Thyroid gland (tissue), 4 donors: ENCODE measurements around the gene SFT2D3. TPM values are rescaled to one million over a fixed set of nuclear protein-coding genes. Genes with fewer than 3 reads are reported as not detected.

ENCODE experiments used
- DNase-seq, 2 donors: peaks; one replicate each; pipeline ENCODE4 v3.0.0-alpha.2; 2019
- H3K27ac ChIP-seq, 3 donors: fragments of 200-600 bp; sonication (generic); 1 replicate in 2 of 3; 2 replicates in 1 of 3; pipeline ENCODE4 v1.5.1; 2016 to 2019; ENCODE audit warnings: mild to moderate bottlenecking in 1 of 3, moderate library complexity in 1 of 3
- H3K27me3 ChIP-seq: fragments of 200-600 bp; sonication (generic); one replicate; pipeline ENCODE4 v1.5.1; 2019
- H3K36me3 ChIP-seq, 2 donors: fragments of 200-600 bp; sonication (generic); one replicate each; pipeline ENCODE4 v1.5.1; 2016 to 2019
- H3K4me1 ChIP-seq, 2 donors: fragments of 200-600 bp; sonication (generic); one replicate each; pipeline ENCODE4 v1.5.1; 2017 to 2019
- H3K4me3 ChIP-seq, 3 donors: fragments of 200-600 bp; sonication (generic); replicated peaks in 1 of 3; 1 replicate in 2 of 3; 2 replicates in 1 of 3; pipeline ENCODE4 v1.5.1; 2016; ENCODE audit warnings: mild to moderate bottlenecking in 1 of 3
- H3K9me3 ChIP-seq: fragments of 200-600 bp; sonication (generic); one replicate; pipeline ENCODE4 v1.5.1; 2017
- CTCF ChIP-seq, 6 experiments: fragments of 200-600 bp in 3 of 6; fragments of 450-650 bp in 3 of 6; sonication (generic) in 3 of 6; IDR thresholded peaks; one replicate each; pipeline ENCODE4 v1.5.1; 2016 to 2019; ENCODE audit warnings: antibody characterized with exemption in 6 of 6, mild to moderate bottlenecking in 2 of 6, inconsistent platforms in 1 of 6, moderate library complexity in 1 of 6
- POLR2A ChIP-seq, 2 donors: fragments of 450-650 bp; IDR thresholded peaks; one replicate each; pipeline ENCODE4 v1.6.1; 2017; ENCODE audit warnings: antibody characterized with exemption in 2 of 2, mild to moderate bottlenecking in 2 of 2, moderate library complexity in 1 of 2
- WGBS, 2 donors: methylation state at CpG; one replicate each; pipeline ENCODE4 v1.1.5; 2017; 5-methylcytosine and 5-hydroxymethylcytosine counted together
- intact Hi-C: fragments of 100-400 bp; cut with DNase I; formaldehyde crosslinking; loops from one replicate; pipeline ENCODE4 v1.15.1; 2023
- total RNA-seq, 4 donors: library from RNA; depleted of rRNA; stranded (reverse); fragments of >200 nt; gene quantifications; one replicate each; pipeline ENCODE4 v1.2.3, GENCODE V29; 2016

The SFT2D3 gene
- total RNA-seq, 4 donors from 2014 or later = 14.0 to 17.9 (median 16.1) TPM

DNA sequence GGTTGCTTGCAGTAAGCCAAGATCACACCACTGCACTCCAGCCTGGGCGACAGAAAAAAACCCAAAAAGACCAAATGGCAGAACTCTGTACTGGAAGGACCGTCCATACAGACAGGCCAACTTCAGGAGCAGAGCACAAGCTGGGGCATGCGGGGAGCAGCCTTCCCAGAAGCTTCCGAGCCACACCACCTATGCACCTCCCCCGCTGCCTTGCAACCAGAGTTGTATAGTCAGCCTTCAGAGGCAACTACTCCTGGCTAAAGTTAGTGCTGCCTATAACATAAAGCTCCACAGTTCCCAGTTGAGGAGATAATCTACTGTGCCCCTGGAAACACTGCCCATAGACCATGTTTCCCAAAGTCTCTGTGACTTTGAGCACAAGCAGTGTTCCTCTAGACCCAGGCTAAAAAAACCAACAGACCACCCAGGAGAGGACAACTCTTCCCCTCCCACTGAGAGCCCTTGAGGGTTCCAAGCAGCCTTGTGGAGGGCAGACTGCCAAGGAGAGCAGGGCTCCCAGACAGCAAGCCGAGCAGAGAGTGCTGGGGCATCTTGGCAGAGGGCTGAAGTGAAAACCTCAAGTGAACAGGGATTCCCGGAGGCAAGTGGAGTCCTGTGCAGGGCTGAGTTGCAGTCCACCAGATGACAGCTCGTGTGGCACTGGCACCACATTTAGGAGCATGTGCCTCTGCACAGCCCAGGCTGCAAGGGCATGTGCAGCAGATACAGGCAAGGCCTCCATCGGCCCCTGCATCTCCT, 6.8 kb downstream of the SFT2D3 start:
- DNase-seq = peak; percentile 77 to 83
- intact Hi-C loops = no loop called here
- H3K27me3 ChIP-seq = no peaks in the 10 kb centered on the region
- no peak overlapping the region for H3K27ac ChIP-seq
- no peak for TF ChIP-seq CTCF (IDR thresholded peaks at IDR 0.05)
- no peak for TF ChIP-seq POLR2A (IDR thresholded peaks at IDR 0.05)
- H3K36me3 ChIP-seq = peaks cover 23 to 33% of the 10 kb centered on the region in 2 donors
- H3K4me3 ChIP-seq = no peak overlapping the region
- WGBS, 2 donors = 61 to 94% methylated on average over 5 to 6 of the region's 9 CpGs
- H3K4me1 ChIP-seq = peaks cover 14 to 17% of the 10 kb centered on the region in 2 donors
- no peaks in the 10 kb centered on the region for H3K9me3 ChIP-seq

DNA sequence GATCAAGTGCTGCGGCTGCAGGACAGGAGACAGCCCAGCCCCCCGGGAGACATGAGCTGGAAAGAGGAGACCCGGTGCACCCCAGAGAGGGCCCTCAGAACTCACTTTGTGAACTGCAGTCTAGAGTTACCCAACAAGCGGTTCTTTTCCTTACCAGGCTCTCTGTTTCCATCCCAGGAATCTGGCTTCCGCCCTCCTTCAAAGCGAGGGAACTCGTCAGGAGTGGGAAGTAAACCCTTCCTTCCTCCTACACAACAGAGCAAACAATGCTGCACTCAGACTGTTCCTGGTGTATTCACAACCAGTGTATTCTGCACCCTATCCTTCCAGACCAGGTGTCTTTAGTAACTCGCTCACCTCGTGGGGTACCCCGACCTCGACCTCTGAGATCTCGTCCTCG, 8.0 kb downstream of the SFT2D3 start:
- no peak for TF ChIP-seq POLR2A (IDR thresholded peaks at IDR 0.05)
- TF ChIP-seq CTCF (IDR thresholded peaks at IDR 0.05) = no peak
- Histone ChIP-seq H3K4me1 (peaks cover 2 to 7% of the 10 kb centered on the region in 2 donors), H3K27ac (no peak overlapping the region), H3K9me3 (no peaks in the 10 kb centered on the region), H3K27me3 (no peaks in the 10 kb centered on the region), H3K4me3 (no peak overlapping the region), H3K36me3 (peaks cover 23 to 35% of the 10 kb centered on the region in 2 donors)
- DNase-seq = no peak
- WGBS, 2 donors = 88 to 94% methylated on average over 13 of the region's 13 CpGs
- intact Hi-C loops = no loop called here

DNA sequence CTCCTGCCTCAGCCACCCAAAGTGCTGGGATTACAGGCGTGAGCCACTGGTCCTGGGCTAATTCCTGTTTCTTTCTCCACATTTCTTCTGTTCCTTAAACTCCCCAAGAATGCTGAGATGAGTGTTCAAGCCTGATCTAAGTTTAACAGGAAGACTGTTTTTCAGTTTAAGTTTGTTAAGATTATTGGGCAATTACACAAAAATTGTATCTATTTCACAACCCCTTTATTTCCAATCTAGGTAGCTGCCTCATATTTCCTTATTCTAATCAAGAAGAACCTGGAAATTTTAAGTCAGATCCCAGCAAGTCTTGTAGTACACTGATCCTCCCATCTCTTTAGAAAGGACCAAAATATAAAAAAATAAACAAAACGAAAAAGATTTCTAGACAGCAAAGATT, 11.7 kb downstream of the SFT2D3 start:
- intact Hi-C loops = no loop called here
- Histone ChIP-seq H3K9me3 (no peaks in the 10 kb centered on the region), H3K27ac (no peak overlapping the region), H3K27me3 (no peaks in the 10 kb centered on the region), H3K4me1 (no peaks in the 10 kb centered on the region), H3K4me3 (no peak overlapping the region), H3K36me3 (peaks cover 21 to 23% of the 10 kb centered on the region in 2 donors)
- TF ChIP-seq POLR2A (IDR thresholded peaks at IDR 0.05) (no peak), CTCF (IDR thresholded peaks at IDR 0.05) (no peak)
- 91 to 94% methylated on average over 2 of the region's 2 CpGs for WGBS, 2 donors
- DNase-seq = no peak

- no peak overlapping the region for H3K4me3 ChIP-seq
- TF ChIP-seq POLR2A (IDR thresholded peaks at IDR 0.05) = no peak
- TF ChIP-seq CTCF (IDR thresholded peaks at IDR 0.05) = no peak
- no peaks in the 10 kb centered on the region for H3K4me1 ChIP-seq
Measured at GRCh38 chr2:127713562-127713961, 12.3 kb downstream of the SFT2D3 start.

DNA sequence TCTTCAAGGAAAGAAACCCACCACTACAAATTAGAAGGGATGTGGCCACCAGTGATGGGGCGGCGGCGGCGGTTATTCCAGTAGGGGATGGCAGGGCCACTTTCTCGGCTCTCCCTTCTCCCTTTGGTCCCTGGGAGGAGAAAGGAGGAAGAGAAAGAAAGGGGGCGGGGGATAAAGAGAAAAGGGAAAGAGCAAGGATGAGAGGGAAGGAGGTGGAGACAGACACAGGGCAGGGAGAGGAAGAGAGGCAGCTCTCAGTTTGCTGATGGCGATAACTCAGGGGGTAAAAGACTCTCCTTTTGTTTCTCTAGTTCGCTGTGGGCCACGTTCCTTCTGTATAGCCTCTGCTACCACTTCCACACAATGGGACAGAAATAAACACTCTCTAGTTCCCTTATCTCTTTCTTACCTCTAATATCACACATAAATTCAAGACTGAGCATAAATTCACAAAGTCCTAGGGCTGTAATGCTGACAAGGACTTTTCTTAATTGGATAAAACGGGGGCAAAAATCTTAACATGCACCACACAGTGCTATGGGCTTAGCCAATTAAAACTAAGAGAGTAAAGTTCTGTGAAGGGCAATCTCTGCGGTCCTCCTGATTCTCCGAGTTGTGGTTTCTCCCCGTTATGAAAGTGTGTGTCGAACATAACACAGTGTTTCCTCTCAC, 14.6 kb downstream of the SFT2D3 start:
- Histone ChIP-seq H3K27ac (no peak overlapping the region), H3K36me3 (peaks cover 14 to 28% of the 10 kb centered on the region in 2 donors), H3K4me3 (no peak overlapping the region), H3K4me1 (peaks cover 0 to 6% of the 10 kb centered on the region in 2 donors), H3K27me3 (no peaks in the 10 kb centered on the region), H3K9me3 (no peaks in the 10 kb centered on the region)
- 93 to 94% methylated on average over 14 of the region's 14 CpGs for WGBS, 2 donors
- TF ChIP-seq POLR2A (IDR thresholded peaks at IDR 0.05) = no peak
- TF ChIP-seq CTCF (IDR thresholded peaks at IDR 0.05) = no peak
- intact Hi-C loops = no loop called here
- no peak for DNase-seq

More at GRCh38 chr2:127713562-127713961, 12.3 kb downstream of the SFT2D3 start:
- H3K9me3 ChIP-seq = no peaks in the 10 kb centered on the region
- no peak for DNase-seq
- peaks cover 15 to 22% of the 10 kb centered on the region in 2 donors for H3K36me3 ChIP-seq
- WGBS, 2 donors = 93 to 96% methylated on average over 24 to 25 of the region's 25 CpGs
- no peak overlapping the region for H3K27ac ChIP-seq
- intact Hi-C loops = no loop called here
- no peaks in the 10 kb centered on the region for H3K27me3 ChIP-seq
